ENCODE measurements around the gene CFAP20DC. TPM values are rescaled to one million over a fixed set of nuclear protein-coding genes. Genes with fewer than 3 reads are reported as not detected.

CFAP20DC gene
- total RNA-seq, 2 donors from 2014 or later: 1.8 to 6.2 TPM

DNA sequence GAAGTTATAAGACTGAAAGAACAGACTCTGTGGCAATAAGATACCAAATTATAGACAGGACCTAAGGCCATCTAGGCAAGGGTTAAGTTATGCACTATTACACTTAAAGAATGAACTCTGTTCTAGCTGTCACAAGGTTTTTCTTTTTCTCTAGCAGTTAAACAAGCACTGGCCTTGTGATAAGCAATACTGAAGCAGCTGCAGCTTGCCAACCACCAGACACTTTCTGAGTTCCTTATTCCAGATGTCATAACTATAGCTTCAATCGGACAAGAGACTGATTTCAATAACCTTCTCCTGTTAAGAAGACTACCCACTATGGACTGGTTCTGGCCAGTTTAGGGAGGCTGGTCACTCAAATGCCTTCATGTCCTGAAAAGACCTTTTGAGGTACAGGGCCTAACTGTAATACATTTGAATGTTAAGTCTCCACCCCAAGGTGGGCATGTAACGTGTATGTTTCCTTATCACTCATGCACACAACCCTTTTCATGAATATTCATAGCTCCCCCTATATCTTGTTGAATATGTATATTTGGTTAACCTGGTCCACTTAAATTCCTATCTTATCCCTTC is 85.8 kb downstream of the CFAP20DC start:
- Mint-ChIP-seq H3K27ac (no peak overlapping the region), H3K9me3 (peaks cover 4% of the 10 kb centered on the region), H3K4me3 (no peak overlapping the region), H3K36me3 (ENCODE audit: low read depth) (no peaks in the 10 kb centered on the region), H3K4me1 (no peaks in the 10 kb centered on the region), H3K27me3 (no peaks in the 10 kb centered on the region)
- no peak for ATAC-seq (replicated peaks)

DNA sequence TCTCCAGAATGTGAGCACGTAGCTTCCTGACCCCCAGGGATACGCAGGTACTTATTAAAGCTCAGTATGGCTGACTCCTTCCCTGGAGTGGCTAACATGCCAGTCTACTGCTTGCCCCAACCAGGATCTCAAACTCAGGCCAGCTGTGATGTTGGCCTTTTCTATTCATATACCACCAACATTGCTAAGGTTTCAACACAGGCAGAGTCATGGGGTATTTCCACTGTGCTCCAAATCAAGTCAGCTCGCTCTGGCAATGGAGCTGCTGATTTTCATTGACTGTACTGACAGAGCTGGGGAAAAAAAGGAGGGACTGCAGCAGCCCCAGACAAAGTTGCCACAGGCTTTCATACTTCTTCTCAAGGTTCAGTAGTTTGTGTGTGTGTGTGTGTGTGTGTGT is 87.0 kb downstream of the CFAP20DC start:
- no peak overlapping the region for H3K27ac Mint-ChIP-seq
- no peaks in the 10 kb centered on the region for H3K9me3 Mint-ChIP-seq
- H3K4me1 Mint-ChIP-seq: no peaks in the 10 kb centered on the region
- no peaks in the 10 kb centered on the region for H3K27me3 Mint-ChIP-seq
- H3K4me3 Mint-ChIP-seq: no peak overlapping the region
- no peaks in the 10 kb centered on the region for H3K36me3 Mint-ChIP-seq (ENCODE audit: low read depth)
- no peak for ATAC-seq (replicated peaks)

DNA sequence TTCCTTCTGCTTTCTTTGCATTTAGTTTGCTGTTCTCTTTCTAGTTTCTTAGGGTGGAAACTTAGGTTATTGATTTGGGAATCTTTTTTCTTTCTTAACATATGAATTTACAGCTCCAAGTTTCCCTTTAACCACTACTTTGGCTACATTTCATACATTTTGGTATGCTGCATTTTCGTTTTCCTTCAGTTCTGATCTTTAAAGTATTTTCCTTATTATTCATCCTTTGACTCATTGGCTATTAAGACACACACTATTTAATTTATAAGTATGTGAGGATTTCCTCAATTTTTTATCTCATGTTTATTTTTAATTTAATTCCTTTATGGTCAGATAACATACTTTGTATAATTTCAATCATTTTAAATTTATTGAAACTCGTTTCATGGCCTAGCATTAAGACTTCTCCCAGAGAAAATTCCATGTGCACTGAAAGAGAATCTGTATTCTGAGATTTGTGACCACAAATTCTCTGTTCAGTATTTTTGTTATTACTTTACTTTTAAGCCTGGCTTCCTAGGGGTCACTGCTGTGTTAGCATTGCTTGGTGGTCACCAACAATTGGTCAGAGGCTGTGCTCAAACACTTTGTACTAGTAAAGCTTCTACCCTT is 87.7 kb downstream of the CFAP20DC start:
- no peaks in the 10 kb centered on the region for H3K9me3 Mint-ChIP-seq
- no peaks in the 10 kb centered on the region for H3K4me1 Mint-ChIP-seq
- H3K27me3 Mint-ChIP-seq: no peaks in the 10 kb centered on the region
- no peak overlapping the region for H3K27ac Mint-ChIP-seq
- H3K4me3 Mint-ChIP-seq: no peak overlapping the region
- no peaks in the 10 kb centered on the region for H3K36me3 Mint-ChIP-seq (ENCODE audit: low read depth)
- no peak for ATAC-seq (replicated peaks)

DNA sequence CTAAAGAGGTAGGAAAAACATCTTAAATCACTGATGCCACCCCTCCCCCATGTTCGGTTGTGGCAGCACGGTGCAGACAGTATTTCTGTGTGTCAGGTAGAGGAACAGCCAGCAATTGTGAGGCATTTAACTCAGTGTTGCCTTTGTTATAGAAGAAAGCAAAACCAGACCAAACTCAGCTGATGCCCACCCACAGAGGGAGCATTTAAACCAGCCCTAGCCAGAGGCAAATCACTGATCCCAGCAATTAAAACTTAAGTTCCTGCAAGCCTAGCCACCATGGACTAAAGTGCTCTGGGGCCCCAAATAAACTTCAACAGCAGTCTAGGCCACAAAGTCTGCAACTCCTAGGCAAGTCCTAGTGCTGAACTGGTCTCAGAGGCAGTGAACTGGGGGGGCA is 94.5 kb downstream of the CFAP20DC start:
- Mint-ChIP-seq H3K36me3 (ENCODE audit: low read depth) (no peaks in the 10 kb centered on the region), H3K27ac (no peak overlapping the region), H3K9me3 (no peaks in the 10 kb centered on the region), H3K4me3 (no peak overlapping the region), H3K4me1 (no peaks in the 10 kb centered on the region), H3K27me3 (no peaks in the 10 kb centered on the region)
- ATAC-seq (replicated peaks): no peak

DNA sequence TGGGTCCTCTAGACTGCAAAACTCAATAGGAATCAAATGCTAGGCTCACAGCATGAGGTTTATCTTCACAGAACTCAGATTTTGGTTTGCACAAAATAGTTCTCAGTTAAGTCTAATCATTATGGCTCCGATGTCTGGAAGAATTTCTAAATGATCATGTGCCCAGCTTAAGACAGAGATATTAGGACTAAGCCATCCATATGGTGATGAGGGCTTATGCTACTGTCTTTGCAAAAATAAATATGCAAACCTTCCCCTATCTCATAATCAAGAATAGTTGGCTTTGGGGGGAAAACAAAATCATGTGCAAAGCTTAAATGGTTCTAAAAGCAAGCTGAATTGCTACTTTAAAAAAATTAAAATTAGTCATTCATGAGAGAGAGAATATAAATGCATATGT is 96.5 kb downstream of the CFAP20DC start:
- Mint-ChIP-seq H3K4me1 (no peaks in the 10 kb centered on the region), H3K27ac (no peak overlapping the region), H3K36me3 (ENCODE audit: low read depth) (no peaks in the 10 kb centered on the region), H3K27me3 (no peaks in the 10 kb centered on the region), H3K9me3 (no peaks in the 10 kb centered on the region), H3K4me3 (no peak overlapping the region)
- no peak for ATAC-seq (replicated peaks)

DNA sequence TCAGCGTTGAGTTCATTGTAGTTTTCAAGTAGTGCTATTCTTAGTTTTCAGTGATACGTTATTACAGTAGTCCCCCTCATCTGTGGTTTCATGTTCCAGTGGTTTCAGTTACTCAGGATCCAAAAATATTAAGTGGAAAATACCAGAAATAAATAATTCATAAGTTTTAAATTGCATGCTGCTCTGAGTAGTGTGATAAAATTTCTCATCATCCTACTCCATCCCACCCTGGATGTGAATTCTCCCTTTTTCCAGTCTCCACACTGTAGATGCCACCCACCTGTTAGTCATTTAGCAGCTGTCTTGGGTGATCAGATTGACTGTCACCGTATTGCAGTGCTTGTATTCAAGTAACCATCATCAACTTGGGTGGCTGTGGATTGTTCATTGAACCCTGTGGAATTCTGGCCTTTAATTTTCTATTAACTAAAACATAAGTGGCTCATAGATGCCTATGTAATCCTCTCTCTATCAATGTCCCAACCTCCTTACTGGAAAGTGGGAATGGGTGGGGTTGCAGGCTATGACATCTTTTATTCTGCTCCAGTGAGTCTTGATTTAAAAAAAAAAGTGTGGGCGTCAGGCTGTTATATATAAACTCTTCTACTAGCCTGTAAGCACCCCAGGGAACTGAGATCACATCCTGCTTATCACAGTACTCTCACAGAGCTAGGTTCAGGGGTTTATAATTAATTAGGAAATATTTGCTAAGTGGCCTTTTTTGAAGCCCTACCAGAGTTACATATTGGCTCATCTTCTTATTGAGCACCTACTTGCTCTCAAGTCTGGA is 97.5 kb downstream of the CFAP20DC start:
- no peaks in the 10 kb centered on the region for H3K9me3 Mint-ChIP-seq
- no peaks in the 10 kb centered on the region for H3K36me3 Mint-ChIP-seq (ENCODE audit: low read depth)
- no peak for ATAC-seq (replicated peaks)
- no peaks in the 10 kb centered on the region for H3K4me1 Mint-ChIP-seq
- no peak overlapping the region for H3K27ac Mint-ChIP-seq
- no peak overlapping the region for H3K4me3 Mint-ChIP-seq
- no peaks in the 10 kb centered on the region for H3K27me3 Mint-ChIP-seq

DNA sequence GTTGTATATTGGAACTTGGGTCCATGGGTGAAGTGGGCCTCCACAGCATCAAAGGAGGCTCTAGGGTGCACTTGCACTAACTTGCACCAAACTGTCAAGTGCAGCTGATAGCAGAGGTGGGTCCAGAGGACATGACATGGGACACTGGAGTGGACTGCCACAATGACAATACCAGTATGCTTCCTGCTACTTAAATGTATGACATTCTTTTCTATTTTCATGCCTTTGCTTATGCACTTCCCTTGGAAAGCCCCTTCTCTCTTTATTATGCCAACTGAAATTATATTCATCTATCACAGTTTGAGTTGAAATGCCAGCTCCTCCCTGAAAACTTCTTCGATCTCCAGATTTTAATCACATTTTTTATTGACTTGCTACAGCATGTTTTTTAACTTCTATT is 101.8 kb downstream of the CFAP20DC start:
- H3K27ac Mint-ChIP-seq: no peak overlapping the region
- no peak for ATAC-seq (replicated peaks)
- H3K4me1 Mint-ChIP-seq: no peaks in the 10 kb centered on the region
- no peaks in the 10 kb centered on the region for H3K36me3 Mint-ChIP-seq (ENCODE audit: low read depth)
- no peak overlapping the region for H3K4me3 Mint-ChIP-seq
- no peaks in the 10 kb centered on the region for H3K27me3 Mint-ChIP-seq
- H3K9me3 Mint-ChIP-seq: no peaks in the 10 kb centered on the region

DNA sequence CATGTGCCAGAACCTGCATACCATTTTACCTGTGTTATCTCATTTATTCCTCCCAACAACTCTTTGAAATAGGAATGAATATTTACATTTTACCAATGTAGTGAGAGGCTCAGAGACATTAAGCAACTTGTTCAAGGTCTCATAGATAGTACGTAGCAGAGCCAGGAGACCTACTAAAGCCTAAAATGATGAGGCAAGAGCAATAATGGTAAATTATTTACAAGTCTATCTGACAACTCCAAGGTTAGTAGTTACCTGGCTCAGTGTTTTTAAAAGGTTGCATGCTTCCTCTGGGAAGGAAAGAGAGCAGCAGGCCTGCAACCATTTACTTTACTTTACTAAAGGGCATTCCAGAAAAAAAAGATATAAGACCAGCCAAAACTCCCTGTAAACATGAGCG is 103.0 kb downstream of the CFAP20DC start:
- ATAC-seq (replicated peaks): no peak
- no peaks in the 10 kb centered on the region for H3K9me3 Mint-ChIP-seq
- no peak overlapping the region for H3K4me3 Mint-ChIP-seq
- H3K27me3 Mint-ChIP-seq: no peaks in the 10 kb centered on the region
- no peak overlapping the region for H3K27ac Mint-ChIP-seq
- no peaks in the 10 kb centered on the region for H3K36me3 Mint-ChIP-seq (ENCODE audit: low read depth)
- H3K4me1 Mint-ChIP-seq: no peaks in the 10 kb centered on the region

DNA sequence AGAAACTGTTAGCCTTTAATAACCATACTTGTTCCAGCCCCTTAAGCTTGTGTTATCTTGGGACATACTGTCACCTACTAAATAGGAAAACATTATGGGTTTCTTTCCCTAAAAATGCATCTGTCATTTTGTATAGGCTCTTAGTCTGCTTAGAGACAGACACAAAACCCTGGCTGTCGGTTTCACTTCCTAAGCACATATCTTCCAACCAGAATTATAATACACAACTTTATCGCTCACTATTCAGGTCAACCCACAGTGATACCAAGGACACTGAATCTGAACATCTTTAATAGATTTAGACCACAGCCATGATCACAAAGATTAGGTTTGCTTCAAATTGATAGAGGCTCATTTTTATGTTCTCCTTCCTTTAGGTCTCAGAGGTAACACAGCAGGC is 111.8 kb downstream of the CFAP20DC start:
- ATAC-seq (replicated peaks): no peak
- Mint-ChIP-seq H3K27me3 (no peaks in the 10 kb centered on the region), H3K4me3 (no peak overlapping the region), H3K27ac (no peak overlapping the region), H3K36me3 (ENCODE audit: low read depth) (no peaks in the 10 kb centered on the region), H3K4me1 (no peaks in the 10 kb centered on the region), H3K9me3 (no peaks in the 10 kb centered on the region)

DNA sequence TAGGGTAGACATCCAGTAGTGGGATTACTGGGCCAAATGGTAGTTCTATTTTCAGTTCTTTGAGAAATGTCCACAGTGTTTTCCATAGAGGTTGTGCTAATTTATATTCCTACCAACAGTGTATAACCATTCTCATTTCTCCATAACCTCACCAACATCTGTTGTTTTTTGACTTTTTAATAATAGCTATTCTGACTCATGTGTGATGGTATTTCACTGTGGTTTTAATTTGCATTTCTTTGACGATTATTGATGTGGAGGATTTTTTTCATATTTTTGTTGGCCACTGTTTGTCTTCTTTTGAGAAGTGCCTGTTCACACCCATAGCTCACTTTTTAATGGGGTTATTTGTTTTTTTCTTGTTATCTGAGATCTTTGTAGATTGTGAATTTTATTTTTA is 125.2 kb downstream of the CFAP20DC start:
- H3K4me1 Mint-ChIP-seq: no peaks in the 10 kb centered on the region
- no peak overlapping the region for H3K27ac Mint-ChIP-seq
- H3K36me3 Mint-ChIP-seq (ENCODE audit: low read depth): no peaks in the 10 kb centered on the region
- H3K27me3 Mint-ChIP-seq: peaks cover 6% of the 10 kb centered on the region
- no peak for ATAC-seq (replicated peaks)
- peaks cover 7% of the 10 kb centered on the region for H3K9me3 Mint-ChIP-seq
- no peak overlapping the region for H3K4me3 Mint-ChIP-seq

DNA sequence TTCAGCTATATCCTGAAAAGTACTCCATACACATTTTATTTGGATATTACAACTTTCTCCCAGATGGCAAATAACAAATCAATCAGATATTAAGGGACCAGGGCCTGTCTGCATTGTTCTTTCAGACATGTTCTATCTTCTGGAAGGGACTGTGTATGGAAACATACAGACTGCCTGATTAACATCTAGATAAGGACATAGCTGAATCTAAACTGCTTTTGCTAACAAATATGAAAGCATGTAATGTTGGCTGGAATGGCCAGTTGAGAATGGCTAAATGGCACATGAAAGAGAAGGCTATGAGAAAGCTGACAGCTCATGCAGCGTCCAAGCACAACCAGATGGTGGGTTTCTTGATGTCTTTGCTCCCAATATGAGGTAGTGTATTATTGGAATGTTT is 149.4 kb downstream of the CFAP20DC start:
- Mint-ChIP-seq H3K9me3 (peaks cover 3% of the 10 kb centered on the region), H3K4me3 (no peak overlapping the region)
- no peak for ATAC-seq (replicated peaks)

DNA sequence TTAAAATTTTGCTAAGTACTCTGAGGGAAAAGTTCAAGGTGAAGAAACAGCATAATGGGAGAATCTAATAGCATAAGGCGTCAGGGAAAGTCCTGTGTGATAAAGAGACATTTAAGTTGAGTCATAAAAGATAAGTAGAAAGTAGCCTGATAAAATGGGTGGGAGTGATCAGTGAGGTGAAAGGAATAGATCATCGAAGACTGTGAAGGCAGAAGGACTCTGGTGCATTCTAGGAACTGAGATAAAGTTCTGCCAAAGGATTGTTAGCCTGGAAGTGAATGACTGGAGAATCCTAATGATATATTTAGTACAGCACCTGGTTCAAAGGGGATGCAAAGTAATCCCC is 149.9 kb downstream of the CFAP20DC start:
- peaks cover 17% of the 10 kb centered on the region for H3K4me1 Mint-ChIP-seq
- no peaks in the 10 kb centered on the region for H3K36me3 Mint-ChIP-seq (ENCODE audit: low read depth)
- no peak overlapping the region for H3K27ac Mint-ChIP-seq
- peak overlapping the region; percentile 19 for H3K4me3 Mint-ChIP-seq
- no peaks in the 10 kb centered on the region for H3K27me3 Mint-ChIP-seq
- ATAC-seq (replicated peaks): peak; percentile 34
- H3K9me3 Mint-ChIP-seq: peaks cover 3% of the 10 kb centered on the region

More for the DNA sequence above, 149.4 kb downstream of the CFAP20DC start:
- H3K4me1 Mint-ChIP-seq: peaks cover 17% of the 10 kb centered on the region
- no peaks in the 10 kb centered on the region for H3K36me3 Mint-ChIP-seq (ENCODE audit: low read depth)
- no peak overlapping the region for H3K27ac Mint-ChIP-seq
- H3K27me3 Mint-ChIP-seq: no peaks in the 10 kb centered on the region

DNA sequence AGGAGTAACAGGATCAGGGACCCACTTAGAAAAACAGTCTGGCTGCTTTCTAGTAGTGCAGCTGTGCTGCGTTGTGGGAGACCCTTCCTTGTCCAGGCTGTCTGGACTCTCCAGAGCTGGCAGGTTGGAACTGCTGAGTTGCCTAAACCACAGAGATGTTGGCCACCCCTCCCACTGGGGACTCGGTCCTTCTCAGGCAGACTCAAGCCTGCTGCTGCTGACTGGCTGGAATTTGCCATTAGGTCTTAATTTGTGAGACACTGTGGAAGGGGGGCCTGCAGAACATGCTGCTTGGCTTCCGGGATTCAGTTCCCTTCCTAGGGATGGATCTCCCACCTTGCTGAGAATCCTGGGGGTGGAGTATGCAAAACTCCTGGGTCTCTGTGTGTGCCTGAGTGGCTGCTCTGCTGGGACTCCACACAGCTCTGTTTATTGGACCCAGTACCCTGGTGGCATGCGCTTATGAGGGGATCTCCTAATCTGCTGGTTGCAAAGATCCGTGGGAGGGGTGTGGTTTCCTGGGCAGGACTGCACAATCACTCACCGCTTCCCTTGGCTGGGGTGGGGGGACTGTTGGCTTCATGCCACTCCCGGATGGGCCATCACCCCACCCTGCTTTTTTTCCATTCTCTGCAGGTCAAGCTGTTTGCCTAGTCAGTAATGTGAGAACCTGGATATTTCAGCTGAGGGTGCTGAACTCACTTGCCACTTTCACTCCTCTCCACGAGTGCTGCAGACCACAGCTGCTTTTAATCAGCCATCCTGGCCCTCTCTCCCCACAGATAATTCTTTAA is 150.5 kb downstream of the CFAP20DC start:
- no peaks in the 10 kb centered on the region for H3K36me3 Mint-ChIP-seq (ENCODE audit: low read depth)
- H3K4me3 Mint-ChIP-seq: peak overlapping the region; percentile 19

DNA sequence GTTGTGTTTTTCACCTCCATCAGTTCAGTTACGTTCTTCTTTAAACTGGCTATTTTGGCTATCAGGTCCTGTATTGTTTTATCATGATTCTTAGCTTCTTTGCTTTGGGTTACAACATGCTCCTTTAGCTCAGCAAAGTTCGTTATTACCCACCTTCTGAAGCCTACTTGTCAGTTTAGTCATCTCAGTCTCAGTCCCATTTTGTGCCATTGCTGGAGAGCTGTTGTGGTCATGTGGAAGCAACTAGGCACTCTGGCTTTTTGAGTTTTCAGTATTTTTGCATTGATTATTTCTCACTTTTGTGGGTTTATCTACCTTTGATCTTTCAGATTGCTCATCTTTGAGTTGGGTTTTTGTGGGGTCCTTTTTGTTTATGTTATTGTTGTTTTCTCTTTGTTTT is 151.3 kb downstream of the CFAP20DC start:
- ATAC-seq (replicated peaks): peak; percentile 71

More for the DNA sequence above, 150.5 kb downstream of the CFAP20DC start:
- Mint-ChIP-seq H3K9me3 (peaks cover 3% of the 10 kb centered on the region), H3K27me3 (no peaks in the 10 kb centered on the region), H3K4me1 (peaks cover 17% of the 10 kb centered on the region), H3K27ac (no peak overlapping the region)
- ATAC-seq (replicated peaks): peak; percentile 80

More for the DNA sequence above, 151.3 kb downstream of the CFAP20DC start:
- peak overlapping the region; percentile 1 for H3K4me3 Mint-ChIP-seq
- H3K9me3 Mint-ChIP-seq: peaks cover 3% of the 10 kb centered on the region
- H3K36me3 Mint-ChIP-seq (ENCODE audit: low read depth): no peaks in the 10 kb centered on the region
- no peak overlapping the region for H3K27ac Mint-ChIP-seq
- peaks cover 17% of the 10 kb centered on the region for H3K4me1 Mint-ChIP-seq
- H3K27me3 Mint-ChIP-seq: no peaks in the 10 kb centered on the region

Data from activated T-helper 17 cell treated with anti-CD3 and anti-CD28 coated beads, Interleukin-2, amount 50 U/mL, for 72 hours (primary cell).